GM18526 (cell line): ENCODE data around the gene TTC9C.

Experiments used
- POLR2A ChIP-seq: IDR thresholded peaks from 3 replicates; pipeline ENCODE4 v1.6.1; 2011; ENCODE audit not compliant: insufficient read length; ENCODE audit errors: extremely low read depth

The TTC9C gene

GRCh38 chr11:62726915-62727164, 1.4 kb upstream of the TTC9C start:
- TF ChIP-seq POLR2A = no peak

- TF ChIP-seq POLR2A = peak; percentile 95
Measured at GRCh38 chr11:62727165-62727871, 968 bp upstream of the TTC9C start, which contains the start of gene HNRNPUL2. Gene HNRNPUL2, minus strand, starts transcription at chr11:62727457. Its CDS starts 301 bp downstream, at chr11:62727156.

- TF ChIP-seq POLR2A = no peak
Measured at GRCh38 chr11:62727872-62728170, 465 bp upstream of the TTC9C start.

- no peak for TF ChIP-seq POLR2A
Measured at GRCh38 chr11:62732830-62733229, 4.5 kb downstream of the TTC9C start.

- no peak for TF ChIP-seq POLR2A
Measured at GRCh38 chr11:62737196-62737595, 8.9 kb downstream of the TTC9C start.

- no peak for TF ChIP-seq POLR2A
Measured at GRCh38 chr11:62747475-62748160, 19.3 kb downstream of the TTC9C start.

- TF ChIP-seq POLR2A = no peak
Measured at GRCh38 chr11:62752177-62752785, 24.0 kb downstream of the TTC9C start.

- TF ChIP-seq POLR2A = no peak
Measured at GRCh38 chr11:62752994-62753735, 24.9 kb downstream of the TTC9C start.

GRCh38 chr11:62753736-62754603, 25.7 kb downstream of the TTC9C start, which contains the start of gene ZBTB3:
Gene ZBTB3, minus strand, starts transcription at chr11:62754160. Its CDS starts 496 bp downstream, at chr11:62753664.
- peak; percentile 65 for TF ChIP-seq POLR2A

- TF ChIP-seq POLR2A = no peak
Measured at GRCh38 chr11:62755086-62755615, 26.9 kb downstream of the TTC9C start.

GRCh38 chr11:62757846-62758788, 29.8 kb downstream of the TTC9C start:
- no peak for TF ChIP-seq POLR2A

- TF ChIP-seq POLR2A = no peak
Measured at GRCh38 chr11:62770778-62771143, 42.5 kb downstream of the TTC9C start.

- peak; percentile 57 for TF ChIP-seq POLR2A
Measured at GRCh38 chr11:62771144-62772021, 43.1 kb downstream of the TTC9C start, which contains the start of gene TAF6L. Gene TAF6L, plus strand, starts transcription at chr11:62771396. Its CDS starts 4,388 bp downstream, at chr11:62775784.
